HepG2 (cell line): ENCODE data around the gene ECHS1. TPM values are rescaled to one million over a fixed set of nuclear protein-coding genes. Genes with fewer than 3 reads are reported as not detected.

ENCODE experiments used
- AGO2 ChIP-seq: fragments of 200-400 bp; formaldehyde crosslinking; optimal IDR thresholded peaks from 2 replicates; pipeline ENCODE3; 2017; ENCODE audit warnings: mild to moderate bottlenecking, low read depth, low read length, moderate library complexity
- ATF7-NPFF ChIP-seq: sonication (generic); formaldehyde crosslinking; IDR thresholded peaks from 2 replicates; pipeline ENCODE4 v1.8.1; 2023; ENCODE audit warnings: mild to moderate bottlenecking, low read depth, missing genetic modification reagents, moderate library complexity
- FOXO1 ChIP-seq: sonication (generic); formaldehyde crosslinking; IDR thresholded peaks from 2 replicates; pipeline ENCODE4 v1.4.0; 2020; ENCODE audit warnings: missing genetic modification reagents
- KDM1A ChIP-seq: IDR thresholded peaks from 2 replicates; pipeline ENCODE4 v1.6.1; 2016; ENCODE audit warnings: missing compliant biosample characterization
- KLF12 ChIP-seq: sonication (generic); formaldehyde crosslinking; IDR thresholded peaks from 2 replicates; pipeline ENCODE4 v1.4.0; 2020; ENCODE audit warnings: missing genetic modification reagents, borderline replicate concordance
- MED1 ChIP-seq: sonication (generic); formaldehyde crosslinking; IDR thresholded peaks from 2 replicates; pipeline ENCODE4 v1.4.0; 2020; ENCODE audit warnings: missing genetic modification reagents
- ONECUT2 ChIP-seq: sonication (generic); formaldehyde crosslinking; IDR thresholded peaks from 2 replicates; pipeline ENCODE4 v1.4.0; 2020; ENCODE audit warnings: missing genetic modification reagents
- ZBTB25 ChIP-seq: IDR thresholded peaks from 2 replicates; pipeline ENCODE4 v1.6.1; 2018; ENCODE audit warnings: missing genetic modification reagents
- ZC3H13 ChIP-seq: sonication (generic); formaldehyde crosslinking; IDR thresholded peaks from 2 replicates; pipeline ENCODE4 v1.8.1; 2023; ENCODE audit warnings: mild to moderate bottlenecking, missing genetic modification reagents, moderate library complexity
- ZHX2 ChIP-seq, 2 experiments: sonication (generic) in 1 of 2; formaldehyde crosslinking in 1 of 2; IDR thresholded peaks; 2 replicates each; pipeline versions ENCODE4 v1.6.1 to v1.9.0; 2014 to 2022; ENCODE audit warnings: antibody characterized with exemption in 1 of 2, borderline replicate concordance in 1 of 2, inconsistent platforms in 1 of 2, low read depth in 1 of 2, missing genetic modification reagents in 1 of 2
- ZNF12 ChIP-seq: sonication (generic); formaldehyde crosslinking; IDR thresholded peaks from 2 replicates; pipeline ENCODE4 v1.5.0; 2020; ENCODE audit warnings: missing genetic modification reagents
- ZNF431 ChIP-seq: sonication (generic); formaldehyde crosslinking; IDR thresholded peaks from 2 replicates; pipeline ENCODE4 v1.9.0; 2022; ENCODE audit warnings: missing genetic modification reagents, low read depth, mild to moderate bottlenecking, borderline replicate concordance
- ZNF432 ChIP-seq: sonication (generic); formaldehyde crosslinking; IDR thresholded peaks from 2 replicates; pipeline ENCODE4 v1.5.0; 2020; ENCODE audit warnings: missing genetic modification reagents, mild to moderate bottlenecking, borderline replicate concordance
- ZNF567 ChIP-seq: sonication (generic); formaldehyde crosslinking; IDR thresholded peaks from 2 replicates; pipeline ENCODE4 v1.8.1; 2023; ENCODE audit warnings: mild to moderate bottlenecking, missing genetic modification reagents, borderline replicate concordance
- ZNF577 ChIP-seq: sonication (generic); formaldehyde crosslinking; IDR thresholded peaks from 2 replicates; pipeline ENCODE4 v1.4.0; 2020; ENCODE audit warnings: mild to moderate bottlenecking, low read depth, missing genetic modification reagents, borderline replicate concordance
- ZNF740 ChIP-seq: sonication (generic); formaldehyde crosslinking; IDR thresholded peaks from 2 replicates; pipeline ENCODE4 v1.4.0; 2020; ENCODE audit warnings: missing genetic modification reagents
- polyA plus RNA-seq, 8 experiments: library from polyadenylated mRNA; depleted of rRNA in 3 of 8; stranded (reverse) in 7 of 8; unstranded in 1 of 8; fragments of >200 nt; fragmentation: Illumina TruSeq in 4 of 8; extraction: Trizol in 4 of 8; gene quantifications; 2 replicates each; pipeline versions ENCODE4 v1.2.1 to v1.2.3, GENCODE V29; 2011 to 2016; ENCODE audit warnings: low read depth in 4 of 8, missing spikeins in 1 of 8, mixed read lengths in 1 of 8; ENCODE audit not compliant: insufficient read depth in 1 of 8
- total RNA-seq, 5 experiments: library from RNA; depleted of rRNA; stranded (reverse); fragments of >200 nt; fragmentation: Illumina TruSeq; extraction: Trizol; gene quantifications; 2 replicates each; pipeline ENCODE4 v1.2.3, GENCODE V29; 2016; ENCODE audit warnings: low read depth in 1 of 5
- TF ChIP-seq, protein P1 (sequence below): sonication (generic); formaldehyde crosslinking; IDR thresholded peaks from 2 replicates; pipeline ENCODE4 v1.4.0; 2020; ENCODE audit warnings: mild to moderate bottlenecking, missing genetic modification reagents
- TF ChIP-seq, protein P2 (sequence below): sonication (generic); formaldehyde crosslinking; IDR thresholded peaks from 2 replicates; pipeline ENCODE4 v1.5.1; 2020; ENCODE audit warnings: missing genetic modification reagents, mild to moderate bottlenecking, borderline replicate concordance

Gene ECHS1
- total and polyA plus RNA-seq, 2 of the 13 experiments (the other 11 are each of a cell fraction or from before 2014, with no cell fraction given) = 32.7 to 195 TPM

DNA sequence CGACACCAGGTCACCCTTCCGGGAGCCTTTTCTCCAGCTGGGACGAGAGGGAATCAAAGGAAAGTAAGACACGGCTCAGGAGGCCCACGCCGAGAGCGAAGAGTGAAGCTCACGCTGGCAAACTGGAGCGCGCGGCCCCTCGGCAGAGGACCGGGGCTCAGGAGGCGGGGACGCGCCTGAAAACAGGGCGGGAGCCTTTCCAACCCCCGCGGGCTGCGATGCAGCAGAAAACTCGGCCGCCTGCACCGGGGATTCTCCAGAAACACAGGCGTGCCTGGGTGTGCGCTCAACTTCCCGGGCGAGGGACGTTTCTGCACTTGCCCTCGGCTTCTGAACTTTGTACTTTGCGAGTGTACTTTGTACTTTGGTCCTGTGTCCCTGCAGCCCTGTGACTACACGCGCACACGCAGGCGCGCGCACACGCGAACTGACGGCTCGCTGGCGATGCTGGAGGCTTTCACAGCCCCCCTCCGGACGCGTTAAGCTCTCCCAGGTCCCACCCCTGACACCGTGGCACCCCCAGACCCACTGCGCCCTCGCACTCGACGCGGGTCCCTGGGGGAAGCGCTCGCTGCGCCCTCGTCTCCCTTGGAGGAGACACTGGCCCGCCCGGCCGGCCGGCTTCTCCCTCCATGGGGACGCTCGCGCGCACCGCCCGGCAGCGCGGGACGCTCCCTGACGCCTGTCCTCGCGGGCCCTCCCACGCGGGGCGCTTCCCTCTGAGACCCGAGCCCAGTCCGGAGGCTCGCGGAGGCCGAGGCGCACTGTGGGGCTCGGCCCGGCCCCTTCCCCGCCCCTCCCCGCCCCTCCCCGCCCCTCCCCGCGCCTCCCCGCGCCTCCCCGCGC, 5.3 kb upstream of the ECHS1 start (continued):
- TF ChIP-seq ZNF567 (CRISPR knock-in tag) (0 out of 2 replicates have a peak, but pooled peaks have one; percentile 47), ZNF577 (CRISPR knock-in tag) (no peak), ZBTB25 (CRISPR knock-in tag) (no peak), ZHX2 (IDR thresholded peaks at IDR 0.05; ENCODE audit: low read depth) (0 out of 2 replicates have a peak, but pooled peaks have one; percentile 42), ZHX2 (CRISPR knock-in tag; IDR thresholded peaks at IDR 0.05; ENCODE audit: borderline replicate concordance) (no peak), FOXO1 (CRISPR knock-in tag) (peak; percentile 26; the same call in 1 of the 2 replicates), KLF12 (CRISPR knock-in tag) (peak; percentile 86), ZNF432 (CRISPR knock-in tag) (no peak), ZNF740 (CRISPR knock-in tag) (0 out of 2 replicates have a peak, but pooled peaks have one; percentile 20), MED1 (peak; percentile 84), KDM1A (no peak; the same call in 1 of the 2 replicates), ZC3H13 (CRISPR knock-in tag) (peak; percentile 62; the same call in 1 of the 2 replicates), AGO2 (peak; percentile 75), ONECUT2 (no peak), ZNF12 (CRISPR knock-in tag) (no peak), ZNF431 (CRISPR knock-in tag) (no peak), ATF7-NPFF (CRISPR knock-in tag) (0 out of 2 replicates have a peak, but pooled peaks have one; percentile 54)
- TF ChIP-seq, protein P1, sequence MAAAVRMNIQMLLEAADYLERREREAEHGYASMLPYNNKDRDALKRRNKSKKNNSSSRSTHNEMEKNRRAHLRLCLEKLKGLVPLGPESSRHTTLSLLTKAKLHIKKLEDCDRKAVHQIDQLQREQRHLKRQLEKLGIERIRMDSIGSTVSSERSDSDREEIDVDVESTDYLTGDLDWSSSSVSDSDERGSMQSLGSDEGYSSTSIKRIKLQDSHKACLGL (CRISPR knock-in tag) = peak; percentile 13; the same call in 1 of the 2 replicates
- TF ChIP-seq, protein P2, sequence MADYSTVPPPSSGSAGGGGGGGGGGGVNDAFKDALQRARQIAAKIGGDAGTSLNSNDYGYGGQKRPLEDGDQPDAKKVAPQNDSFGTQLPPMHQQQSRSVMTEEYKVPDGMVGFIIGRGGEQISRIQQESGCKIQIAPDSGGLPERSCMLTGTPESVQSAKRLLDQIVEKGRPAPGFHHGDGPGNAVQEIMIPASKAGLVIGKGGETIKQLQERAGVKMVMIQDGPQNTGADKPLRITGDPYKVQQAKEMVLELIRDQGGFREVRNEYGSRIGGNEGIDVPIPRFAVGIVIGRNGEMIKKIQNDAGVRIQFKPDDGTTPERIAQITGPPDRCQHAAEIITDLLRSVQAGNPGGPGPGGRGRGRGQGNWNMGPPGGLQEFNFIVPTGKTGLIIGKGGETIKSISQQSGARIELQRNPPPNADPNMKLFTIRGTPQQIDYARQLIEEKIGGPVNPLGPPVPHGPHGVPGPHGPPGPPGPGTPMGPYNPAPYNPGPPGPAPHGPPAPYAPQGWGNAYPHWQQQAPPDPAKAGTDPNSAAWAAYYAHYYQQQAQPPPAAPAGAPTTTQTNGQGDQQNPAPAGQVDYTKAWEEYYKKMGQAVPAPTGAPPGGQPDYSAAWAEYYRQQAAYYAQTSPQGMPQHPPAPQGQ (CRISPR knock-in tag) = no peak
